ENCODE results near the gene PIGS. TPM values are rescaled to one million over a fixed set of nuclear protein-coding genes. Genes with fewer than 3 reads are reported as not detected.
A peak's percentile ranks its signal among the peaks of the same experiment; 100 is the strongest.

Gene PIGS
- total and polyA plus RNA-seq, 2 of the 4 experiments (the other 2 are of a cell fraction), result 28.7 to 78.9 TPM

GRCh38 chr17:28548417-28549130 lies 22.8 kb downstream of the PIGS start (continued):
- no peak for TF ChIP-seq RCOR1 (IDR thresholded peaks at IDR 0.05; ENCODE audit: insufficient replicate concordance, low read length)

- Histone ChIP-seq H4K91ac (ENCODE audit: insufficient read depth, low read depth, low read length) (no peak overlapping the region), H3K4me2 (ENCODE audit: low read depth, low read length) (no peak overlapping the region), H4K8ac (ENCODE audit: low read depth in 2 of 2, low read length in 2 of 2) (no peak overlapping the region), H3K14ac (replicated peaks; ENCODE audit: low read depth, low read length) (no peak overlapping the region), H2AFZ (replicated peaks; ENCODE audit: low read length, poor library complexity) (peak overlapping the region; percentile 51), H3K23ac (ENCODE audit: low read depth, low read length) (no peak overlapping the region), H3K9me1 (ENCODE audit: insufficient read depth, low read length) (peaks cover 7% of the 10 kb centered on the region; the same call in 1 of the 2 replicates), H3K18ac (ENCODE audit: low read depth, low read length) (no peak overlapping the region), H3K27me3 (ENCODE audit: control insufficient read depth, insufficient read depth, low read length) (no peaks in the 10 kb centered on the region), H3K36me3 (ENCODE audit: control insufficient read depth, insufficient read depth, low read length) (peaks cover 8% of the 10 kb centered on the region; the same call in 1 of the 2 replicates), H4K20me1 (ENCODE audit: insufficient read depth, low read length) (peaks cover 13% of the 10 kb centered on the region), H2AK9ac (replicated peaks; ENCODE audit: low read depth, low read length, poor library complexity) (peak overlapping the region; percentile 5), H3K27ac (ENCODE audit: insufficient read depth, low read length) (no peak overlapping the region), H2AK5ac (ENCODE audit: low read depth, low read length) (no peak overlapping the region), H3K79me1 (ENCODE audit: low read depth in 1 of 2, low read length in 2 of 2) (peaks cover 14 to 27% of the 10 kb centered on the region in 2 experiments), H3K9me3 (ENCODE audit: control insufficient read depth, insufficient read depth, low read length) (no peaks in the 10 kb centered on the region), H2BK5ac (ENCODE audit: low read depth, low read length, poor library complexity, severe bottlenecking) (no peak overlapping the region), H3K56ac (ENCODE audit: extremely low read depth, insufficient read depth, low read length) (no peak overlapping the region), H2BK15ac (ENCODE audit: low read depth, low read length) (no peak overlapping the region), H3K9ac (ENCODE audit: low read depth, low read length) (no peak overlapping the region), H2BK20ac (ENCODE audit: low read depth, low read length) (no peak overlapping the region), H3K4me3 (ENCODE audit: insufficient read depth, low read depth, low read length) (no peak overlapping the region), H3K4ac (ENCODE audit: low read depth, low read length) (no peak overlapping the region), H3K4me1 (ENCODE audit: control insufficient read depth, insufficient read depth, low read length) (peaks cover 6% of the 10 kb centered on the region), H4K5ac (ENCODE audit: low read depth, low read length) (no peak overlapping the region), H2BK120ac (ENCODE audit: low read depth, low read length) (no peak overlapping the region)
- BruUV-seq (replicated peaks), result no TSS peak
- intact Hi-C loops (cut with micrococcal nuclease), result loop anchor here (10.0 kb wide), 1 partner anchor 143 kb away; the partner anchor contains the start of gene SLC46A1
- dilution Hi-C loops (cut with HindIII; ENCODE audit: low sequenced_read_pairs, unreplicated experiment), result no loop called here
- in situ Hi-C loops (cut with MboI; ENCODE audit: low sequenced_read_pairs), result no loop called here
- ChIA-PET POLR2A (ENCODE audit: unreplicated experiment) (no interaction called here), CTCF (interaction anchor here (0.7 to 1.2 kb wide), 3 partner anchors 41 to 62 kb away, joined by 3 read pairs; no protein-coding TSS in a partner anchor)
- TF ChIP-seq CEBPB (IDR thresholded peaks at IDR 0.05; ENCODE audit: low read depth, low read length) (no peak), RAD21 (IDR thresholded peaks at IDR 0.05; ENCODE audit: low read length) (peak; percentile 52), CTCF (conservative IDR thresholded peaks at IDR 0.05; ENCODE audit: low read depth, low read length) (peak; percentile 80), SMC3 (IDR thresholded peaks at IDR 0.05; ENCODE audit: low read depth, low read length) (peak; percentile 53)
- WGBS, 2 experiments (ENCODE audit: extremely low coverage in 2 of 2, insufficient read length in 1 of 2), result 91% methylated on average over 13 of the region's 26 CpGs; no CpG with 5 or more reads in 1 of the 2 experiments
- DNase-seq (peak; percentile 50), ATAC-seq (ENCODE audit: low read depth) (peak; percentile 65)
Observed at GRCh38 chr17:28547623-28548416, 23.5 kb downstream of the PIGS start.

All from IMR-90 (cell line).